Measurements from ENCODE around the gene MAGEB17. TPM values are rescaled to one million over a fixed set of nuclear protein-coding genes. Genes with fewer than 3 reads are reported as not detected.

MAGEB17 gene
- total RNA-seq, 1 experiment from 2014 or later = not detected

- no peak for TF ChIP-seq REST (IDR thresholded peaks at IDR 0.05; ENCODE audit: low read depth)
- no peak for TF ChIP-seq CTCF (IDR thresholded peaks at IDR 0.05 in 2 of 3, conservative IDR thresholded peaks at IDR 0.05 in 1 of 3; ENCODE audit: borderline replicate concordance in 1 of 3, insufficient read depth in 1 of 3, low read depth in 2 of 3, low read length in 2 of 3)
- no peak for TF ChIP-seq EZH2phosphoT487 (IDR thresholded peaks at IDR 0.05; ENCODE audit: borderline replicate concordance)
- no peak for TF ChIP-seq CBX3 (IDR thresholded peaks at IDR 0.05; ENCODE audit: low read depth)
- no peak for TF ChIP-seq POLR2A (IDR thresholded peaks at IDR 0.05; ENCODE audit: borderline replicate concordance, extremely low read depth, insufficient read depth, insufficient read length)
- TF ChIP-seq POLR2AphosphoS5 (IDR thresholded peaks at IDR 0.05; ENCODE audit: low read depth, low read length) = no peak
- TF ChIP-seq TCF7L2 (IDR thresholded peaks at IDR 0.05; ENCODE audit: borderline replicate concordance, extremely low read depth, insufficient read depth, insufficient read length) = no peak
- TF ChIP-seq ZBTB33 (IDR thresholded peaks at IDR 0.05; ENCODE audit: extremely low read depth, insufficient replicate concordance, low read length) = no peak
- no peak for TF ChIP-seq SRF (IDR thresholded peaks at IDR 0.05; ENCODE audit: low read depth)
- TF ChIP-seq RAD21 (IDR thresholded peaks at IDR 0.05; ENCODE audit: low read depth) = no peak
- no peak for TF ChIP-seq EZH2 (IDR thresholded peaks at IDR 0.05)
- no peak for TF ChIP-seq YY1 (IDR thresholded peaks at IDR 0.05; ENCODE audit: extremely low read depth, insufficient replicate concordance, low read depth, low read length)
- Histone ChIP-seq H2AFZ (ENCODE audit: low read depth, low read length, poor library complexity, severe bottlenecking) (no peak overlapping the region), H3K27me3 (ENCODE audit: insufficient read depth, low read length) (no peaks in the 10 kb centered on the region), H3K27ac (ENCODE audit: low read depth, low read length) (no peak overlapping the region), H3K9ac (ENCODE audit: low read length) (no peak overlapping the region), H3K4me3 (replicated peaks in 1 of 2; ENCODE audit: low read depth in 1 of 2, low read length in 2 of 2) (no peak overlapping the region), H3K36me3 (ENCODE audit: control insufficient read depth in 1 of 2, insufficient read depth in 2 of 2, low read length in 2 of 2) (no peaks in the 10 kb centered on the region), H3K4me2 (ENCODE audit: low read length) (no peak overlapping the region), H3K79me2 (ENCODE audit: insufficient read depth, low read length) (no peaks in the 10 kb centered on the region), H4K20me1 (ENCODE audit: insufficient read depth) (no peaks in the 10 kb centered on the region), H3K9me2 (ENCODE audit: insufficient read depth) (no peaks in the 10 kb centered on the region), H3K9me3 (ENCODE audit: control insufficient read depth in 1 of 2, insufficient read depth in 1 of 2, low read depth in 1 of 2, low read length in 2 of 2) (no peaks in the 10 kb centered on the region), H3K4me1 (ENCODE audit: control insufficient read depth in 1 of 2, insufficient read depth in 2 of 2, low read length in 2 of 2) (peaks cover 0 to 15% of the 10 kb centered on the region in 2 experiments; a peak in 1 of 4 replicates)
- ChIA-PET RAD21 (ENCODE audit: low non-redundant PET in 1 of 2, low total read pairs in 2 of 2, uncharacterized antibody in 2 of 2, unreplicated experiment in 2 of 2) (no interaction called here), POLR2A (no interaction called here), CTCF (no interaction called here)
- ATAC-seq = no peak
- intact Hi-C loops (cut with micrococcal nuclease) = no loop called here
- no TSS peak for BruUV-seq (replicated peaks)
- no peak for DNase-seq (ENCODE audit: low read depth, low spot score)
Observed at GRCh38 chrX:16145656-16146055, 21.6 kb upstream of the MAGEB17 start.

All from HCT116 (cell line).